T-helper 1 cell treated with Interleukin-12 subunit alpha and Interleukin-12 subunit beta and Interleukin-4 antibody, amounts not matched to agents 30 μg/mL and 1 μg/mL, for 36 hours (primary cell): ENCODE measurements around the gene ZNF428.
A peak's percentile ranks its signal among the peaks of the same experiment; 100 is the strongest.
"Not testable (repeated sequence)": the region's sequence is repeated elsewhere in the genome, so short reads cannot be mapped to it uniquely, and the experiment has no call there.

Experiments used
- H3K27ac Mint-ChIP-seq: one replicate; pipeline ENCODE4 v1.8.0; 2021; ENCODE audit warnings: mild to moderate bottlenecking, mixed read lengths
- H3K27me3 Mint-ChIP-seq: one replicate; pipeline ENCODE4 v1.8.0; 2021; ENCODE audit warnings: low read depth, mixed read lengths
- H3K36me3 Mint-ChIP-seq: one replicate; pipeline ENCODE4 v1.8.0; 2021; ENCODE audit warnings: low read depth, mixed read lengths
- H3K4me1 Mint-ChIP-seq: one replicate; pipeline ENCODE4 v1.8.0; 2021; ENCODE audit warnings: low read depth, mixed read lengths
- H3K4me3 Mint-ChIP-seq: one replicate; pipeline ENCODE4 v1.8.0; 2021; ENCODE audit warnings: mild to moderate bottlenecking, moderate library complexity, mixed read lengths
- H3K9me3 Mint-ChIP-seq: one replicate; pipeline ENCODE4 v1.8.0; 2021; ENCODE audit warnings: mixed read lengths

Gene ZNF428

GRCh38 chr19:43650276-43650675 lies 30.8 kb upstream of the ZNF428 start:
- H3K4me3 Mint-ChIP-seq, H3K27ac Mint-ChIP-seq, H3K4me1 Mint-ChIP-seq, H3K27me3 Mint-ChIP-seq, H3K9me3 Mint-ChIP-seq: not testable (repeated sequence)
- peaks cover 34% of the 10 kb centered on the region for H3K36me3 Mint-ChIP-seq

DNA sequence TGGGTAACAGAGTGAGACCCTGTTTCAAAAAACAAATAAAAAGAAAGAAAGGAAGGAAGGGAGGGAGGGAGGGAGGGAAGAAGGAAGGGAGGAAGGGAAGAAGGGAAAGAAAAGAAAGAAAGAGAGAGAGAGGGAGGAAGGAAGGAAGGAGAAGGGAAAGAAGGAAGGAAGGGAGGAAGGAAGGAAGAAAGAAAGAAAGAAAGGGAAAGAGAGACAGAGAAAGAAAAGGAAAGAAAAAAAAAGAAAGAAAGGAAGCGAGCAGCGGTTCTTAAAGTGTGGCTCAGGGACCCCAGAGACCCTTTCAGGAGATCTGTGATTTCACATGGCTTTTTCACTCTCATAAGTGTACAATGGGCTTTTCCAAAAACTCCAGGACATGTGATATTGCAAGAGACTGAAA lies 30.1 kb upstream of the ZNF428 start:
- Mint-ChIP-seq H3K27ac (no peak overlapping the region), H3K4me3 (no peak overlapping the region), H3K9me3 (no peaks in the 10 kb centered on the region), H3K27me3 (no peaks in the 10 kb centered on the region), H3K36me3 (peaks cover 29% of the 10 kb centered on the region), H3K4me1 (peaks cover under 1% of the 10 kb centered on the region)

DNA sequence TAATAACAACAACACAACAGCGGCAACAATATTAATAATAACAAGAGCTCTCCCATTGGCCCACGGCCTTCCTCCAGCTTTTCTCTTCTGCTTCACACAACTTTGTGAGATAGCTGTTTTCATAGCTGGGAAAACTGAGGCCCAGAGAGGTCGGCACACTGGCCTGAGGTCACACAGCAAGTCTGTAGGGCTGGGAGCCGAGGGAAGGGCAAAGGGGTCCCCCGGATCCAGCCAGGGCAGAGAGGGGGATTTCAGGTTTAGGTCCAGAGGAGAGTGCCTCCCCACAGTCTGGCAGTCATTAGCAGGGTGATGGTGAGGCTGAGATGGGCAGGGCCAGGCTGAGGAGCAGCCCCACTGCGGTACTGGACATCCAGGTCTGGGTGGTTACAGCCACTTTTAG lies 29.2 kb upstream of the ZNF428 start:
- Mint-ChIP-seq H3K4me3 (no peak overlapping the region), H3K27ac (no peak overlapping the region)

DNA sequence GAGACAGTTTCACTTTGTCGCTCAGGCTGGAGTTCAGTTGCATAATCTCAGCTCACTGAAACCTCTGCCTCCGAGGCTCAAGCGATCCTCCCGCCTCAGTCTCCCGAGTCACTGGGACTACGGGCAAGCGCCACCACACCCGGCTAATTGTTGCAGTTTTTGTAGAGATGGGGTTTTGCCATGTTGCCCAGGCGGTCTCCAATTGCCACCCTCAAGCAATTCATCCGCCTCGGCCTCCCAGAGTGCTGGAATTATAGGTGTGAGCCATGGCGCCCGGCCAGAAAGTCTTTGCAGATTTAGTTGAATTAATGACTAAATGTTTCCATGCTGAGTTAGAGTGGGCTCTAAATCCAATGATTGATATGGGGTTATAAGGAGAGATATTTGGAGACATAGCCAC lies 24.8 kb upstream of the ZNF428 start:
- peaks cover 5% of the 10 kb centered on the region for H3K4me1 Mint-ChIP-seq
- H3K4me3 Mint-ChIP-seq: no peak overlapping the region
- no peaks in the 10 kb centered on the region for H3K9me3 Mint-ChIP-seq
- H3K27ac Mint-ChIP-seq: no peak overlapping the region
- peaks cover 20% of the 10 kb centered on the region for H3K27me3 Mint-ChIP-seq
- H3K36me3 Mint-ChIP-seq: peaks cover 11% of the 10 kb centered on the region

More for the DNA sequence above, 29.2 kb upstream of the ZNF428 start:
- Mint-ChIP-seq H3K4me1 (no peaks in the 10 kb centered on the region), H3K9me3 (no peaks in the 10 kb centered on the region), H3K36me3 (peaks cover 25% of the 10 kb centered on the region), H3K27me3 (no peaks in the 10 kb centered on the region)

DNA sequence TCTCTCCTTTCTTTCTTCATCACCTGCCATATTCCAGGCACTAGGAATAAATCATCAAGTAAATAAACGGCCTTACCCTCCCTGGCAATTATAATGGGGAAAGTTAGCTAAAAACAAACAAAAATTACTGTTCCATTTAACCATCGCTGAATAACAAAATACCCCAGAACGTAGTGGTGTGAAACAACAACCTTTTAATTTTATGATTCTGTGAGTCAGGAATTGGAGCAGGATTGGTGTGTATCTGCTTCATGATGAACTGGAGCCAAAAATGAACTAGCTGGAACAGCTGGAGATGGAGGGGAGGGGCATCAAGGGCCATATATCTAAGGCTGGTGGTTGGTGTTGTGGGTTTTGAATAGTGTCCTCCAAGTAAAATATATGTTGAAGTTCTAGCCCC lies 23.9 kb upstream of the ZNF428 start:
- H3K27me3 Mint-ChIP-seq: peaks cover 29% of the 10 kb centered on the region
- H3K27ac Mint-ChIP-seq: no peak overlapping the region
- peaks cover 11% of the 10 kb centered on the region for H3K36me3 Mint-ChIP-seq
- H3K4me3 Mint-ChIP-seq: no peak overlapping the region
- peaks cover 10% of the 10 kb centered on the region for H3K4me1 Mint-ChIP-seq
- no peaks in the 10 kb centered on the region for H3K9me3 Mint-ChIP-seq

GRCh38 chr19:43642531-43642930 lies 23.1 kb upstream of the ZNF428 start:
- no peak overlapping the region for H3K27ac Mint-ChIP-seq
- H3K4me3 Mint-ChIP-seq: no peak overlapping the region
- peaks cover 36% of the 10 kb centered on the region for H3K27me3 Mint-ChIP-seq
- no peaks in the 10 kb centered on the region for H3K9me3 Mint-ChIP-seq
- H3K36me3 Mint-ChIP-seq: peaks cover 8% of the 10 kb centered on the region
- H3K4me1 Mint-ChIP-seq: peaks cover 10% of the 10 kb centered on the region

DNA sequence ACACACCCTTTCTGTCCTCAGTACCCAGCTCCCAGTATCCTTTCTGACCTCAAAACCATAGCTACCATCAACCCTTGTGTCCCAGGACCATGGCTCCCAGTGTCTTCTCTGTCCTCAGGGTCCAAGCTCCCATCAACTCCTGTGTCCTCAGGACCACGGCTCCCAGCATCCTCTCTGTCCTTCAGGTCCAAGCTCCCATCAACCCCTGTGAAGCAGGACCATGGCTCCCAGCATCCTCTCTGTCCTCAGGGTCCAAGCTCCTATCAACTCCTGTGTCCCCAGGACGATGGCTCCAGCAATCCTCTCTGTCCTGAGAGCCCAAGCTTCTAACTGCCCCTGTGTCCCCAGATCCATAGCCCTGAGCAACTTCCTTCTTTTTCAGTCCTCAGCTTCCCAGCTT lies 21.9 kb upstream of the ZNF428 start:
- Mint-ChIP-seq H3K27me3 (peaks cover 44% of the 10 kb centered on the region), H3K9me3 (no peaks in the 10 kb centered on the region), H3K4me3 (peak overlapping the region; percentile 32), H3K36me3 (peaks cover 6% of the 10 kb centered on the region), H3K27ac (no peak overlapping the region), H3K4me1 (peaks cover 10% of the 10 kb centered on the region)

DNA sequence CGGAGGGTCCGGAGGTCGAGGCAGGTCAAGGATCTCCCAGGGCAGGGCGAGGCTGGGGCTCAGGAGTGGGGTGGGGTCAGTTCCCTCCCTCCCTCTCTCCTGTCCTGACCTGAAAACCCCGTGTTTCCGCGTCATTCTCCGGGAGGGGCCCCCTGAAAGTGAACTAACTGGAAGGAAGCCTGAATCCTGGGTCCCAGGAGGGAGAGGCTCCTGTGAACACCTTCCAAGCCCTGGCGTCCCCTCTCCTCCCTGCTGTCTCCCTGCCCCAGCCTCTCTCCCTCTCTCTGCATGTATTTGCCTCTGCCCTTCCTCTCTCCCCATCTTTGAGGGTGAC lies 21.0 kb upstream of the ZNF428 start:
- peak overlapping the region; percentile 31 for H3K27ac Mint-ChIP-seq
- H3K4me1 Mint-ChIP-seq: peaks cover 10% of the 10 kb centered on the region
- H3K9me3 Mint-ChIP-seq: no peaks in the 10 kb centered on the region
- peaks cover 4% of the 10 kb centered on the region for H3K36me3 Mint-ChIP-seq
- peak overlapping the region; percentile 77 for H3K4me3 Mint-ChIP-seq
- H3K27me3 Mint-ChIP-seq: peaks cover 44% of the 10 kb centered on the region

DNA sequence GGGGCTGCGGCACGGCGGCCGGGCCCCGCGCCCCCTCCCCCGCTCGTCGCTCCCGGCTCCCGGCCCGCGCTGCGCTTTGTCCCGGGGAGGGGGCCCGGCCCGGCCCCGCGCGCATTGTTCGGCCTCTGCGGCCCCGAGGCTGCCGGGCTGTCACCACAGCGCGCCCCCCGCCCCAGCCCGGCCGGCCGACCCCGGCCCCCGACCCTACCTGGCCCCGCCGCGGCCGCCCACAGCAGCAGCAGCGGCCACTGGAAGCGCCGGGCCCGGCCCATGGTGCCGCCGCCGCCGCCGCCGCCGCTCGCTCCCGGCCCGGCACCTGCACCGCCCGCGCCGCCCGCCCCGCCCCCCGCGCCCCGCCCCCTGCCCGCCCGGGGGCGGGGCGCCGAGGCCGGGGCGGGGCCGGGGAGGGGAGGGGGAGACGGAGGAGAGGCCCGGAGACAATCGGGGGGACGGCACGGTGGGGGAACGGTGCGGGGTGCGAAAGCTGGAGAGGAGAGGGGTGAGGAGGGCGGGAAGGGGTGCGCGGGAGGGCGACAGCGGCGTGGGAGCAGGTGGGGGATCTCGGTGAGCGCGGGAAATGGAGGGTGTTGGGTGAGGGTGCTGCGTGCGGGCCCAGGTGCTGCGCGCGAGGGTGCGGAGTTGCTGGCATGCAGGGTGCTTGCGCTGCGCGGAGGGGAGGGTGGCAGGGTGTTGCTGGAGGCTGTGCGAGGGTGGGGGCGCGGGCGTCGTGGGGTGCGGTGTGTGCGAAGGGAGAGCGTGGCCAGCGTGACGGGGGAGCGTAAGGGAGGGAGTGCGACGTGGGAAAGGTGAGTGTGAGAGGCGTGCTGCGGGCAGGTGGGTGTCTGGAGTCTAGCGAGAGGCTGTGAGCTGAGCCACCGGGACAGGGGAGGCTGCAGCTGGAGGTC lies 20.3 kb upstream of the ZNF428 start, which contains the start of gene CADM4:
Gene CADM4 (minus strand): TSS at position 332 of the 905 bp plus-strand sequence. CDS start 60 bp downstream, at position 272.
- H3K27me3 Mint-ChIP-seq: peaks cover 44% of the 10 kb centered on the region
- peak within 1 kb of the TSS; percentile 89 for H3K4me3 Mint-ChIP-seq
- peak within 1 kb of the TSS; percentile 73 for H3K27ac Mint-ChIP-seq
- H3K9me3 Mint-ChIP-seq: no peaks in the 10 kb centered on the region
- H3K36me3 Mint-ChIP-seq: peaks cover 4% of the 10 kb centered on the region
- peaks cover 10% of the 10 kb centered on the region for H3K4me1 Mint-ChIP-seq

DNA sequence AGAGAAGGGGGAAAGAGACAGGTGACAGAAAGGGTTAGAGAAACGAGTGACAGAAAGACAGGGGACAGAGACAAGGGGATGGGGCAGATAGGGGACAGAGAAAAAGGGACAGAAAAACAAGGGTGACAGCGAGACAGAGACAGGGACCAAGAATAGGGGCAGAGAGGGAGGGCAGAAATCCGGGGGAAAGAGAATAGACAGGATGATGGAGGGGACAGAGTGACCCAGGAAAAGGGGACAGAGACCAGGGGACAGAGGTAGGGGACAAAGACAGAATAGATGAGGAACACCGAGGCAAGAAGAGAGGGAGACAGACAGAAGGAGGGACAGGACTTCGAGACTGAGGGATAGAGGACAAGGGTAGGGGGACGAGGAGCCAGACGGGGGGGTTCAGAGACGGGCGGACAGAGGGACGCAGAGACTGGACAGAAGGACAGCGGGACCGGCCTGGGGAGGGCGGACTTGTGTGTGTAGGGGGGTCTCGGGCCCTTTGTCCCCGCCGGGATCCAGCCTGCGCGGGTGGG lies 19.6 kb upstream of the ZNF428 start:
- Mint-ChIP-seq H3K27me3 (peaks cover 44% of the 10 kb centered on the region), H3K9me3 (no peaks in the 10 kb centered on the region), H3K27ac (peak overlapping the region; percentile 73), H3K4me3 (peak overlapping the region; percentile 89), H3K4me1 (peaks cover 10% of the 10 kb centered on the region), H3K36me3 (peaks cover 4% of the 10 kb centered on the region)

DNA sequence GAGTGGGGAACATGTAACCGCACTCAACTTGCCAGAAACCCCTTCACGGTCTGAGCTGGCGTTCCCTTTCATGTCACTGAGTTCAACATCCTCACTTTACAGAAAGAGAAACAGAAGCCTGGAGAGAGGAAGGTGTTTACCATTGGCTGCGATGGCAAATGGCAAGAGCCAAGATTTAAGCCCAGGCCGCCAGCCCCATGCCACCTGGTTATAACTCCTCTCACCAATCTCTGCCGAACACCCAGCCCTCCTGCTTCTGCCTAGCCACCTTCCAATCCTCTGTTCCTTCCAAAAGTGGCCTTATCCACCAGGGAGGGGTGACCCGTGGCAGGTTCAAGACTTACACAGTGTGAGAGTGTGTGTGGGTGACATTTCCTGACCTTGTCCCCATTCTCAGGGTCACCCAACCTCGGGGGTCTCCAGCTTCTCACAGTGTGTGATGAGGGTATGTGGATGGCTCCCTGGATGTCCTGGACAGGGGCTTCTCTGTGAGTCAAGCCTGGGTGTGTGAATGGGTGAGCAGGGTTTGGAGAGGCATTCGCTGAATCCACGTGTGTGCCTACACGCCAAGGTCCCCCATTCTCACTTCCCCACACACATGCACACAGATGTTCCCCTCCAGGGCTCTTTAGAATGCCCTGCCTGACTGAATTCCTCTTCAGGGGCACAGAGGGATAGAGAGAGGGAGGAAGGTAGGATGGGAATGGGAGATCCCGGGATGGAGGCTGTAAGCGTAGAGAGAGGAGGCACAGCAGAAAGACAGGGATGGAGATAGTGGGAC lies 19.0 kb upstream of the ZNF428 start:
- no peaks in the 10 kb centered on the region for H3K9me3 Mint-ChIP-seq
- peaks cover 47% of the 10 kb centered on the region for H3K27me3 Mint-ChIP-seq
- H3K4me1 Mint-ChIP-seq: peaks cover 10% of the 10 kb centered on the region
- H3K4me3 Mint-ChIP-seq: peak overlapping the region; percentile 89
- peaks cover 4% of the 10 kb centered on the region for H3K36me3 Mint-ChIP-seq
- no peak overlapping the region for H3K27ac Mint-ChIP-seq

DNA sequence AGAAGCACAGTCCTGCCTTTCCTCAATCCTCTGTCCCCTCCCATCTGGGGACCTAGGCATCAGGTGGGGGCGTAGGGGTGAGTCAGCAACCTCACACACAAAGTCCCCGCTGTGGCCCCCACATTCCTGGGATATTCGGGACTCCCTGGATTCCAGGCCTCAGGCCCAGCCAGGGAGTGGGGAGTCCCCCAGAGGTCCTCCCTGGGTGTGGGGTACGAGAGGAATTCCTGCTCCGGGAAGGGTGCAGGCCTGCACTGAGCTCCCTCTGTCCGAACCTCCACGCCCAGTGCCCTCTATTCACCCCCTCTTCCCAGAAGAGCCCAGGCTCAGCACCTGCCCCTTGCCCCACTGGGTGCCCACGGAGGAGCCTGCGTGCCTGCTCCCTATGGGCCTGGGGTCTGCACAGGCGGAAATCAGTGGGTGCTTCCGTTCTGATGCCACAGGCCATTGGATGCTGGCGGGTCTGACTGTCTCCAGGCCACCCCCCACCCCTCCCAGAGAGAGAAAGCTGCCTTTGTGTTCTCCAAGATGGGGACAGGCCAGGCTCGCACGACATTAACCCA lies 16.8 kb upstream of the ZNF428 start:
- Mint-ChIP-seq H3K4me3 (no peak overlapping the region), H3K27me3 (peaks cover 52% of the 10 kb centered on the region)

DNA sequence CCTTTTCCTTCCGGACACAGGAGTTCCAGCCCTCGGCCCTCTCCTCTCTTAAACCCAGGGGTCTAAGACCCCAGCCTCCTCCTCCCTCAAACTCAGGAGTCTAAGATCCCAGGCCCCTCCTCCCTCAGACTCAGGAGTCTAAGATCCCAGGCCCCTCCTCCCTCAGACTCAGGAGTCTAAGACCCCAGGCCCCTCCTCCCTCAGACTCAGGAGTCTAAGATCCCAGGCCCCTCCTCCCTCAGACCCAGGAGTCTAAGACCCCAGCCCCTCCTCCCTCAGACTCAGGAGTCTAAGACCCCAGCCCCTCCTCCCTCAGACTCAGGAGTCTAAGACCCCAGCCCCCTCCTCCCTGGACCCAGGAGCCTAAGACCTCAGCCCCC lies 16.1 kb upstream of the ZNF428 start:
- not testable (repeated sequence) for H3K4me3 Mint-ChIP-seq, H3K27ac Mint-ChIP-seq
- peaks cover 48% of the 10 kb centered on the region for H3K27me3 Mint-ChIP-seq

More for the DNA sequence above, 16.8 kb upstream of the ZNF428 start:
- Mint-ChIP-seq H3K27ac (no peak overlapping the region), H3K9me3 (no peaks in the 10 kb centered on the region), H3K36me3 (peaks cover 4% of the 10 kb centered on the region), H3K4me1 (peaks cover 10% of the 10 kb centered on the region)

GRCh38 chr19:43634872-43635560 lies 15.6 kb upstream of the ZNF428 start:
- H3K4me3 Mint-ChIP-seq: no peak overlapping the region
- H3K27me3 Mint-ChIP-seq: peaks cover 42% of the 10 kb centered on the region
- peaks cover 4% of the 10 kb centered on the region for H3K36me3 Mint-ChIP-seq

More for the DNA sequence above, 16.1 kb upstream of the ZNF428 start:
- H3K36me3 Mint-ChIP-seq, H3K4me1 Mint-ChIP-seq, H3K9me3 Mint-ChIP-seq: not testable (repeated sequence)

More at GRCh38 chr19:43634872-43635560, 15.6 kb upstream of the ZNF428 start:
- H3K4me1 Mint-ChIP-seq: peaks cover 6% of the 10 kb centered on the region
- H3K27ac Mint-ChIP-seq: no peak overlapping the region
- H3K9me3 Mint-ChIP-seq: no peaks in the 10 kb centered on the region
